Fibroblast of mammary gland (primary cell): ENCODE results near the gene FBXL19.

Experiments used
- DNase-seq: peaks from one replicate; pipeline ENCODE4 v3.0.0-alpha.2; 2010; ENCODE audit warnings: low read depth
- H3K4me3 ChIP-seq: 2 replicates; pipeline ENCODE4 v1.5.1; 2011; ENCODE audit warnings: low read depth, mild to moderate bottlenecking, low read length, moderate library complexity; ENCODE audit not compliant: control insufficient read depth
- TF ChIP-seq, protein P1 (sequence below): conservative IDR thresholded peaks from 2 replicates; pipeline ENCODE4 v1.5.1; 2011; ENCODE audit warnings: low read depth, low read length, inconsistent platforms; ENCODE audit not compliant: control insufficient read depth, insufficient read depth

Gene FBXL19

DNA sequence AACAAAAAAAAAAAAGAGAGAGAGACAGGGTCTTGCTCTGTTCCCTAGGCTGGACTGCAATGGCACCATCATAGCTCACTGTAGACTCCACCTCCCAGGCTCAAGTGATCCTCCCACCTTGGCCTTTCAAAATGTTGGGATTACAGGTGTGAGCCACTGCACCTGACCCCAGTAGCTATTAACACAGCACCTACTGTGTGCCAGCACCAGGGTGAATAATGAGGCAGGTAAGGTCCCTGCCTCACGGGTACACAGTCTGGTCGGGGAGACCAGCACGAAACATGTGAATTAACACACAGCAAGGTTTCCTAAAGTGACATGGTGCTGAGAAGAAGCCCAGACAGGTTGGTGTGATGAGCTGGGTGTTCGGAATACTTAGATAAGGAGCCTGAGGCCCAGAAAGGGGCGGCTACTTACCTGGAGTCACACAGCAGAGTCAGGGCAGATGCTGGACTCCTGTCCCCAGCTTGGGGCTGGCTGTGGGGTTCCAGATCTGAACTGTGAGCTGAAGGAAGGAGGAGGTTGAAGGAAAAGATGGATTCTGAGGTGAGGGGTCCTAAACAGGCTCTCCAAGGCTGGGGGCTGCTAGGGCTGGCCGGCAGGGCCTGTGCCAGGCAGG lies 10.5 kb upstream of the FBXL19 start:
- H3K4me3 ChIP-seq, result no peak overlapping the region
- TF ChIP-seq, protein P1, sequence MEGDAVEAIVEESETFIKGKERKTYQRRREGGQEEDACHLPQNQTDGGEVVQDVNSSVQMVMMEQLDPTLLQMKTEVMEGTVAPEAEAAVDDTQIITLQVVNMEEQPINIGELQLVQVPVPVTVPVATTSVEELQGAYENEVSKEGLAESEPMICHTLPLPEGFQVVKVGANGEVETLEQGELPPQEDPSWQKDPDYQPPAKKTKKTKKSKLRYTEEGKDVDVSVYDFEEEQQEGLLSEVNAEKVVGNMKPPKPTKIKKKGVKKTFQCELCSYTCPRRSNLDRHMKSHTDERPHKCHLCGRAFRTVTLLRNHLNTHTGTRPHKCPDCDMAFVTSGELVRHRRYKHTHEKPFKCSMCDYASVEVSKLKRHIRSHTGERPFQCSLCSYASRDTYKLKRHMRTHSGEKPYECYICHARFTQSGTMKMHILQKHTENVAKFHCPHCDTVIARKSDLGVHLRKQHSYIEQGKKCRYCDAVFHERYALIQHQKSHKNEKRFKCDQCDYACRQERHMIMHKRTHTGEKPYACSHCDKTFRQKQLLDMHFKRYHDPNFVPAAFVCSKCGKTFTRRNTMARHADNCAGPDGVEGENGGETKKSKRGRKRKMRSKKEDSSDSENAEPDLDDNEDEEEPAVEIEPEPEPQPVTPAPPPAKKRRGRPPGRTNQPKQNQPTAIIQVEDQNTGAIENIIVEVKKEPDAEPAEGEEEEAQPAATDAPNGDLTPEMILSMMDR, result no peak

DNA sequence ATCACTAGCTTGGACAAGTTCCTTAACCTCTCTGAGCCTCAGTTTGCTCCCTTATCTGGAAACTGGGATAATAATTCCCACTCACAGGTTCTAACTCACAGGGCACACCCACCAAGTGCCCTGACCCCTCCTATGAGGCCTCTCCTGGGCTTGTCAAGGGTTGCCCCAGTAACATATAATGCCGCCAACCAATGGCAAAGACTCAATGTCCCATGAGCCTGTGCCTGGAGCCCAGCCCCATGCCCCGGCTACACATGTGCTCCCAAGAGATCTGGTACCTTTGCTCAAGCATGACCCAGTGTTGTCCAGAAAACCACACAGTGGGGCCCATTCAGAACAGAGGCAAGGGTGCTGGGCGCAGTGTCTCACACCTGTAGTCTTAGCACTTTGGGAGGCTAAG lies 8.5 kb upstream of the FBXL19 start:
- no peak overlapping the region for H3K4me3 ChIP-seq
- TF ChIP-seq, protein P1, result no peak
- no peak for DNase-seq

More for the DNA sequence above, 10.5 kb upstream of the FBXL19 start:
- no peak for DNase-seq

DNA sequence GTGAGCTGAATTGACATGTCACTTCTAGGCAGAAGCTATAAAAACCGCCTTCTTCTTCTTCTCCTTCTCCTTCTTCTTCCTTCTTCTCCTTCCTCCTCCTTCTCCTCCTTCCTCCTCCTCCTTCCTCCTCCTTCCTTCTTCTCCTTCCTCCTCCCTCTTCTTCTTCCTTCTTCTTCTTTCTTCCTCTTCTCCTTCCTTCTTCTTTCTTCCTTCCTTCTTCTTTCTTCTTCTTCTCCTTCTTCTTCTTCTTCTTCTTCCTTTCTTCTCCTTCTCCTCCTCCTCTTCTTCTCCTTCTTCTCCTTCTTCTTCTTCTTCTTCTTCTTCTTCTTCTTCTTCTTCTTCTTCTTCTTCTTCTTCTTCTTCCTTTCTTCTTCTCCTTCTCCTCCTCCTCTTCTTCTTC lies 4.8 kb upstream of the FBXL19 start:
- TF ChIP-seq, protein P1, result no peak
- no peak for DNase-seq
- H3K4me3 ChIP-seq, result no peak overlapping the region

DNA sequence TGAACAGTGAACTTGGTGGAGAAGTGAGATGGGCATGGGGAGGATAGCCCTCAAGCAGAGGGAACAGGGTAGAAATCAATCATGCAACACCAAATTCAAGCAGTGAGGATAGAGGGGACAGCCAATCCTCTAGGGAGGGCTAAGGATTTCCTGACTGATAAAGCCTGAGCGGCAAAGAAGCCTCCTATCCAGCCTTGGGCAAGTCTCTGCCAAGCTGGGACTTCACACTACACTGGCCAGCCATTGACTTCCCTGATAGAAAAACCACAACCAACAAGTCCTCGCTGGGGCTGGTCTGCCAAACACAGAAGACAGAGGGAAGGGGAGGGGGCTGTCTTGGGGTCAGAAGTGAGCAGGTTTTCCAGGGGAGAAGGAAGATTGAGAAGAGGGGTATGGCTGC lies 2.5 kb upstream of the FBXL19 start:
- H3K4me3 ChIP-seq, result no peak overlapping the region
- TF ChIP-seq, protein P1, result no peak
- no peak for DNase-seq

DNA sequence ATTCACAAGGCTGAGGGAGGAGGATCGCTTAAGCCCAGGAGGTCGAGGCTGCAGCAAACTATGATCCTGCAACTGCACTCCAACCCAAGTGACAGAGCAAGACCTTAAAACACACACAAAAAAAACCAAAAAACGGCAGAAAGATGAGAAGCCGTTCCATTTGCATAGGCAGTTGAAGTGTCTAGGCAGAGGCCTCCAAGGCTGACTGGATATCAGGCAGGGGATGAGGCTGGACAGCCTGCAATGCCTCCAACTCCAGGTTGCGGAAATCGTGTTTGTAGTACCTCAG lies 2.0 kb upstream of the FBXL19 start:
- DNase-seq, result no peak
- TF ChIP-seq, protein P1, result no peak
- peak overlapping the region; percentile 85 for H3K4me3 ChIP-seq

DNA sequence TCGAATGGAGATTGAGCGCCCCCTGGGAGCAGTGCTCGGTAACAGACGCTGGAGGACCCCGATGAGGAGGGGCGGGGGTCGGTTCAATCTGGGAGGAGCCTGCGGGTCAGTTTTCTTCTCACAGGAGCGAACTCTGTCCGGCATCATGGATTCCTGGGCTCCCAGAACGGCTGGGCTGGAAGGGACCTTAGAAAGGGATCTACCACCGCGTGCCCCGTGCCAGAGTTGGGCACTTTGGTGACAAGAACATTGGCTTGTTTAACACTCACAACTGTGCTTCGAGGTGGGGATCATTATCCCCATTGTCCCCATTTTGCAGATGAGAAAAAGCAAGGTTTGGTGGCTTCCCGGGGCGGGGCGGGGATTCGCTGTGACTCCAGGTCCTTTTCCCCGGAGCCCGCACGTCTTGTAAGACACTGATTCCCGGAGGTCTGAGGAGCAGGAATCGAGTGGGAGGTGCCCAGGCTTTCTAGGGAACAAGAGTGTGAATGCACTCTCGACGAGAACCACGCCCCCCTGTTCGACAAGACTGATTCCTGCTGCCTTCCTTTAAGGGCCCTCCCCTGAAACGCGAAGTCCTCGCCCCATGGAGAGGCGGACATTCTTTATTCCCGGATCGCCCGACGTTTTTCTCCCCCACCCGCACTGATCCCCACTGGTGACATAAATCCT lies 1.5 kb upstream of the FBXL19 start:
- TF ChIP-seq, protein P1, result peak; percentile 87
- peak; percentile 85 for DNase-seq
- H3K4me3 ChIP-seq, result peak overlapping the region; percentile 85
